Sigmoid colon (tissue), 3 donors: ENCODE measurements around the gene OGN.

ENCODE experiments used
- CTCF ChIP-seq, 4 experiments: fragments of 450-650 bp in 3 of 4; fragments of 200-600 bp in 1 of 4; IDR thresholded peaks; one replicate each; pipeline ENCODE4 v1.5.1; 2016 to 2019; ENCODE audit warnings: antibody characterized with exemption in 4 of 4, mild to moderate bottlenecking in 3 of 4, moderate library complexity in 2 of 4
- POLR2A ChIP-seq, 2 donors: fragments of 450-650 bp; IDR thresholded peaks; one replicate each; pipeline ENCODE4 v1.6.1; 2016; ENCODE audit warnings: antibody characterized with exemption in 2 of 2, mild to moderate bottlenecking in 2 of 2, moderate library complexity in 2 of 2

DNA sequence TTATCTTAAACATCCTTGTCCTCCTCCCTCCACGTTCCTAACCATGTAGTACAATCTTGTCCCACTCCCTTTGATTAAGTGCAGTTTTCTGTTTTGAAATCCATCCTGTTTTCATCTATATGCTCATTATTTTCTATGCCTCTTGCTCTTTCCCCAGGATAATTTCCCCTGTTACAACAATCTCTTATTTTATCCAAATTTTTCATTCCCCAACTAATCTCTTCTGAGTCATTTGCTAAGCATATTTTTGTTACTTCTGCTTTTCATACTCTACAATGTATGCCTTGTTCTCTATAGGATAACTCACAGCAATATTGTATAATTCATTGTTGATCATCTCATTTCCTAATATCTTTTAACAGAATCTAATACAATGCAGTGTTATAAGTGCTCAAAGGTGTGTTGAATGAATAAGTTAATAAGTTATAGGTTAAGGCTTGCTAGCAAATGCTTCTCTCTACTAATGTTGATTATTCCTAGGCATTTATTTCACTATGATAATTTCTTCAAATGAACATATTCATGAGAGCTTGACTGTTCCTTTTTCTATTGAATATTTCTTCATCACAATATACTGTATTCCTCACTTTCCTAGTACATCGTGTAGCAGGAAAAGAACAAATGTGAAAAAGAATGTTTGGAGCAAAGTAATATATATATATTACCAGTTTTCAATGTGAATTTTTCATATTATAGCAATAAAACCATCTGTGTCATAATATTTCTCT, 18.4 kb upstream of the OGN start:
- TF ChIP-seq POLR2A (IDR thresholded peaks at IDR 0.05) (no peak), CTCF (IDR thresholded peaks at IDR 0.05) (no peak)
